ENCODE data around the gene ZCCHC8. TPM values are rescaled to one million over a fixed set of nuclear protein-coding genes. Genes with fewer than 3 reads are reported as not detected.

ZCCHC8 gene
- total RNA-seq (2022; extraction: Qiagen RNA extraction): 21.1 to 22.3 TPM (median 21.6 TPM) in 5 replicates

GRCh38 chr12:122500685-122501488 is at the start of gene ZCCHC8:
ZCCHC8 (minus strand) TSS chr12:122500932; CDS start chr12:122500840, 92 bp downstream.

GRCh38 chr12:122526683-122527477 is 26.1 kb upstream of the ZCCHC8 start, which contains the start of the genes KNTC1 and RSRC2:
KNTC1 (plus strand) TSS chr12:122527249; CDS start chr12:122530064, 2,815 bp downstream.
RSRC2 (minus strand) TSS chr12:122526936; CDS start chr12:122526853, 83 bp downstream.

GRCh38 chr12:122421821-122422729 is 78.7 kb downstream of the ZCCHC8 start, which contains the start of gene CLIP1:
CLIP1 (minus strand) TSS chr12:122422669; CDS start chr12:122380452, 42,217 bp downstream.

Other genes starting within 250 kb of the ZCCHC8 start
- 17.5 to 20.5 TPM (median 18.5 TPM) in 5 replicates for gene VPS33A, start 234.4 kb downstream of the ZCCHC8 start, total RNA-seq (2022; extraction: Qiagen RNA extraction)
- gene CLIP1, start 78.3 kb downstream of the ZCCHC8 start, total RNA-seq (2022; extraction: Qiagen RNA extraction): 28.3 to 43.8 TPM (median 30.5 TPM) in 5 replicates
- 45.1 to 66.7 TPM (median 56.4 TPM) in 5 replicates for gene RSRC2, start 26.0 kb upstream of the ZCCHC8 start, total RNA-seq (2022; extraction: Qiagen RNA extraction)
- 19.4 to 21.6 TPM (median 20.5 TPM) in 5 replicates for gene KNTC1, start 26.3 kb upstream of the ZCCHC8 start, total RNA-seq (2022; extraction: Qiagen RNA extraction)
- gene HCAR2, start 202.4 kb upstream of the ZCCHC8 start, total RNA-seq (2022; extraction: Qiagen RNA extraction): 0.03 to 0.06 TPM (median 0.06 TPM) in 5 replicates
- gene HCAR3, start 215.9 kb upstream of the ZCCHC8 start, total RNA-seq (2022; extraction: Qiagen RNA extraction): 0.02 to 0.08 TPM (median 0.04 TPM) in 4 of 5 replicates, not detected in the other
- 0.02 to 0.05 TPM (median 0.04 TPM) in 5 replicates for gene HCAR1, start 229.9 kb upstream of the ZCCHC8 start, total RNA-seq (2022; extraction: Qiagen RNA extraction)

Data from A549 treated with AZD2906 at 1 μM for 4 hours (cell line).